HG02870 (cell line): Measurements from ENCODE around the gene NISCH.

Experiments used
- ATAC-seq: cut with Tn5 transposase; IDR thresholded peaks from one replicate; pipeline ENCODE4 v1.9.1; 2021; ENCODE audit warnings: mild to moderate bottlenecking, moderate library complexity; ENCODE audit not compliant: unreplicated experiment

Gene NISCH

DNA sequence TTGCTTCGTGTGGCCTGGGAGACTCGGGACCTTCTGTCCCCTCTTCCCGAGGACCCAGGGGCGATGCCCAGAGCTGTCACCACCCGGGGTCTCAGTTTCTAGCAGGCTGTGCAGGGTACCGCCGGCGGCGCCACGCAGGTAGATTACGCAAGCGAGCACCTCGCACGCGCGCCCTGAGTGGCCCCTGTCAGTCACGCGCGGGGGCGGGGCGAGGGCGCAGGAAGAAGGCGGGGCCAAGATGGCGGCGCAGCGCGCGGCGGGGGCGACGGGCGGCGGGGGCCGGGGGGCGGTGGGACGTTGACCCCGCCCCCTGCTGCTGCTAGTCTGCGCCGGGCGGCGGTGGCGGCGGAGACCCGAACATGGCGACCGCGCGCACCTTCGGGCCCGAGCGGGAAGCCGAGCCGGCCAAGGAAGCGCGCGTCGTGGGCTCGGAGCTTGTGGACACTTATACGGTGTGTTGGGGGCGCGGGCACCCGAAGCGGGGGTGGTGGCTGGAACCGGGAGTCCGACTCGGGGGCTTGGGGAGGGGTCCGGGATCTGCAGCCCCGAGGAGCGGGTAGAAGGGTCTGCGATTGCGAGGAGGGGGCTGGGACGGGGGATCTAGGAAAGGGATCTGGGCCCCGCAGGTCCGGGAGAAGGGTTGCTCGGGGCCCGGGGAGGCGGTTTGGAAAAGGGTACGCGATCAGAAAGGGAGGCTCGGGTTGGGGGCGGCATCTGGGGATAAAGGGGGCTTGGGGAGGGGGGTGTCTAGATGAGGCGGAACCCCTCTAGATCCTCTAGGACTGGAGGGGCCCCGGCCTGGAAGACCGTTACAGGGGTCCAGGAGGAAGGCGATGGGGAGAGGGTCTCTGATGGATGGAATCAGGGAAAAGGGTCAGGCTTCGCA, at the start of gene NISCH:
Gene NISCH (plus strand): TSS at position 322 of the 886 bp plus-strand sequence. CDS start 38 bp downstream, at position 360.
- ATAC-seq = peak; percentile 69

DNA sequence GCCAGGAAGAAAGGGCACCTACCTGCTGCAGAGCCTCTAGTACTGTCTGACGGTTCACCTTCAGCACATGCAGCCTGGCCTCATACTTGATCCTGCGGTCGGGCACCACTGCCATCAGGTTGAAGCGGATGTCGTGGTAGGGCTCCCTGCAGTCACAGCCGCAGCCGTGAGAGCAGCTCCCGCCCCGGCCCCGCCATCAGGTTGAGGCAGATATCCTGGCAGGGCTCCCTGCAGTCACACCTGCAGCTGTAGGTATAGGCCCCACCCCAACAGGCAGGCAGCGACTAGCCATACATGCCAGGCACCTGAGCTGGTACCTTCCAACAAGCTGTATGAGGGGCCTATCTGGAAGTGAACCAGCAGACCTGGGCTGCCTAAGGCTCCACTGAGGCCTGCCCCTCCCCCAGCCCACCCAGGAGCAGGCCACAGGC, 49.2 kb upstream of the NISCH start:
- no peak for ATAC-seq

DNA sequence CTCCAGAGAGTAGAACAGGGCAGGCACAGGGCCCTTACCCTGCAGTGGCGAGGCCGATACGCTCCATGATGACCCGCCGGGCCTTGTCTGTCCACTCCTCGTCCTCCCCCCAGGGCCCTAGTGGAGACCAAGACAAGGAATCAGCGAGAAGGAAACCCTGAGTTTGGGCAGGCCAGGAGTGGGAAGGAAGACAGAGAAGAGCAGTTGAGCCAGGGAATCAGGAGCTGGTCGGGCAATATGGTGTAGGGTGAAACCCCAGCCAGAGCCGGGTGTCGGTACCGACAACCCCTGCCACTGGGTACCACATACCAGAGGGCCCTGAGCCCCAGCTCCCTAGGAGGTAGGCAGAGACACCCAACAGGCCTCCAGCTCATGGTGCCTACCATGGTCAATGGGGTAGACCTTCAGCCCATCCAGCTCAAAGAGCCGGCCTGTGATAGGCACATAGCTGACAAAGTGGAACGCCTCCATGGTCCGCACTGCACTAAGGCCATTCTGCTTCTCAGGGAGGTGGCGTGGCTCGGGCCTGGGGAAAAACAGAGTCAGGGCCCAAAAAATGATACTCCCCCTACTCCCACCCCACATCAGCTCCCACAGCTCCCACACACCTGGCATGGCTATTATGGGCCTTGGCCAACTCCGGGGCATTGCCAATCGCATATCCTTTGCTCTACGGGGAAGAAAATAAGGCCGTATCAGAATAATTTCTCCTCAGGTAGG, 48.5 kb upstream of the NISCH start:
- ATAC-seq = no peak

DNA sequence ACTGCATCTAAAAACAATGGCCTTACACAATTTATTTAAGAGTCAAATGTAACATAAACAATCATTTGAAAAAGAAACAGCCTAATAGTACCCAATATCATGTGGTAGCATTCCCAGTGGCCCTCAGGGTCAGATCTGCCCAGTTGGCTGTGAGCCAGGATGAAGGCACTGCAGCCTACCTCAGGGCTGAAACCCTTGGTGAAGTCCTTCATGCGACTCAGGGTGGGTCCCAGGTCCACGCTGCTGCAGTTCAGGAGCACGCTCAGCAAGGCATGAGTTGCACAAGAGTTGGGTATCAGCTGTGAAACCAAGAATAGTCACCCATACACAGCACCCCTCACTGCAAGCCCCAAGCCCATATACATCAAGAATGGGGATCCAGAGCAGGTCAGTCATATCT, 47.6 kb upstream of the NISCH start:
- ATAC-seq = no peak

DNA sequence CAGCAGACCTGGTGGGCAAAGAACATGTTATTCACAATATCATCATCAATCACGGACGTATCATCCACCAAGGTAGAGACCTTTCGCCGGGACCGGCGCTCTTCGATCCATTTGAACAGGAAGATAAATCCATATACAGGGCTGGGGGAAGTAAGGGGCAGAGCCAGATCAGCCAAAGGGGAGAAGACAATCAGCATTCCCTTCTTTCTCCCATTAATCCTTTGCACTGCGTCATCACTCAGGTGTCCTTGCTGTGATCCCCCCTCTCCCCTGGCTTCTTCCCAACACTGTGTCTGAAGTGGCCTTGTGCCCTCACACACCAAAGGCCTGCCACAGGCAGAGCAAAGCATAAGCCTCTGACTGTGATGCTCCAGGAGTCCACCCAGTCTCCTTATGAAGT, 46.9 kb upstream of the NISCH start:
- ATAC-seq = no peak

DNA sequence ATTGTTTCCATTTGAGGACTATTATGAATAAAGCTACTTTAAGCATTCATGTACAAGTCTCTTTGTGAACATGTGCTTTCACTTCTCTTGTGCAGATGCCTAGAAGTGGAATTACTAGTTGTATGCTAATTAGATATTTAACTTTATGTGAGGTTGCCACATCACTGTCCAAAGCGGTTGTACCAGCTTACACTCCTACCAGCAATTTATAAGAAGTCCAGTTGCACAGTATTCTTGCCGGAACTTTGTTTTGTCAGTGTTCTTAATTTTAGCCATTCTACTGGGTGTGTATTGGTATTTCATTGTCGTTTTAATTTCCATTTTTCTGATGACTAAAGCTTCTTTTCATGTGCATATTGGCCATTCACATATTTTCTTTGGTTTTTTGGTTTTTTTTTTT, 39.6 kb upstream of the NISCH start:
- no peak for ATAC-seq

DNA sequence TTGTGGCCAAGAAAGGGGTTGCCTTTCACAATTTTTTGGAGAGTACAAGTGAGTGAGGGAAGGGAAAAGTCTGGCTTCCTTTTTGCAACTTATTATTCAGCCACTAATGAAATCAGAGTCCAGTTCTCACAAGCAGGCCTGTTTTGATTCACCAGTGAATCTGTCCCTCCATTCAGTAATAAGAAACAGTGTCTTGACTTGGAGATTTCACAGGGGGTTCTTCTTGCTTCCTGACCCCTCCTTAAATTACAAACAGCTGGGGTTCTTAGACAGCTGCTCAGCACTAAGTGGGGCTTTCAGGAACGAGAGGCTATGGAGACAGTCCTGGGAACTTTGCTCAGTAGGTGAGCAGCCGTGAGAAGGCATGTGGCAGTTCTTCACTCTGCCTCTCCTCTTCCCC, 35.0 kb upstream of the NISCH start:
- no peak for ATAC-seq

DNA sequence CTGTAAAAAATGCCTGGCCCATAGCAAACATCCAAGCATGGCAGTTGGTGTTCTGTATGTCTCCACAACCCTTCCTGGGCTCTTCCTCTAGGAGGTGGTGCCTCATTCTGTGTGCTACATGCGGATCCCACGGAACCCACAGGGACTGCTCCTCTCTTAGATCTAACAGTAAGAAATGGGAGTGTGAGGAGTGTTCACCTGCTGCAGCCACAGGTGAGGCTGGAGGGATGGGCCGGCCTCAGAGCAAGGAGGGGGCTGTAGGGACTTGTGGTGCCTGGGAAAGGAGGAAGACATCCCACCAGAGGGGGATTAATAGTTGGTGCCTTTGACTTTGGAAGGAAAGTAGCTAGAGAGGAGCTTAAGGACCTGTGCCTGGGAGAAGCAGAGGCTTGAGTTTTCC, 32.7 kb upstream of the NISCH start:
- no peak for ATAC-seq

DNA sequence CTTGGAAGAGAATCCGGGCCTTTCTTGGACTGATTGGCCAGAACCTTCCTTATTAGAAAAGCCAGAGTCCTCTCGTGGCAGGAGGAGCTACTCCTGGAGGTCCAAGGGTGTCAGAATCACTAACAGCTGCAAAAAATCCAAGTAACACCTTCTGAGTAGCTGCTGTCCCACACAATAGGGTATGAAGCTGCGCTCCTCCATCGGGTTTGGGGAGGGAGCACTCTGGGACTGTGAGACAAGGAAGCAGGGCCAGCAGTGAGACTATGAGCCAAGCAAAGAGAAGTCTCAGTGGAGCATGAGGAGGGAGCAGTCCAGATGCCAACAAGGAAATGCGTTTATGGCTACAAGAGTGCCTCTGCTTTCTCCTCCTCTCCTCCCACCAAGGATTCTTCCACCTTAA, 32.2 kb upstream of the NISCH start:
- no peak for ATAC-seq

DNA sequence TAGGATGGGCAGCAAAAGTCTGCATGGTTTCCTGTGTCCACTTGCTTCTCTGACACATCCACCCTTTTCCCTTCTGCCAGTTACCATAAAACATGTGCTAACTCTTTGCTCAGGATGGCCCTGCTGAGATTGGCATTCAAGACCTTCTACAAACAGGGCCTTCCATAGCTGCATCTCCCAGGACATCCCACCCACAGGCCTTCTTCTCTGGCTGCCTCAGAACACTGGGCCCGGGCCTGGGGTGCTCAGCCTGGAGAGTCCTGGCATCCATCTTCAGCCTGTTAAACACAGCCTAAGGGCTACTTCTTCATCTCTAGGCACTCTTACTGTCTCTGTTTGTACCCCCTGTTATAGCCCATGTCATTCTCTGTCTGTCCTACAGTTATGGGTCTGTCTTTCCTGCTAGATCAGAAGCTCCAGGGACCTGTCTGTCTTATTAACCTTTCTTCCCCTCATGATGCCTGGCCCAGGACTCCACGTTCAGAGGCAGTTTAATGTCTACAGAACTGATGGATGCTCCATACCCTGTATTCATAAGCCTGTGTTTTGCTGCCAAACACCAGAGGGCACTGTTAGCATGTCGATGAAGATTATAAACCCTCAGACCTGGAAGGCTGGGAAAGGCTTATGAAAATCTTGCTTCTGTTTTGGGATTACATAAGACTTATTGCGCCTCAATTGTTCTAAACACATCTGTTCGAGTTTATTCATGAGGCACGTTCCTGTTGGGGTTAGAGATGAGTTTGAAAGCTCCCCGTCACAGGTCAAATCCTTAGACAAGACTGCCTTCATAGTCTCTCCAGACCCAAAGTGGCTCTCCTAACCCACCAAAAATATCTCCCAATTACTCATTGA, 27.0 kb upstream of the NISCH start:
- no peak for ATAC-seq

DNA sequence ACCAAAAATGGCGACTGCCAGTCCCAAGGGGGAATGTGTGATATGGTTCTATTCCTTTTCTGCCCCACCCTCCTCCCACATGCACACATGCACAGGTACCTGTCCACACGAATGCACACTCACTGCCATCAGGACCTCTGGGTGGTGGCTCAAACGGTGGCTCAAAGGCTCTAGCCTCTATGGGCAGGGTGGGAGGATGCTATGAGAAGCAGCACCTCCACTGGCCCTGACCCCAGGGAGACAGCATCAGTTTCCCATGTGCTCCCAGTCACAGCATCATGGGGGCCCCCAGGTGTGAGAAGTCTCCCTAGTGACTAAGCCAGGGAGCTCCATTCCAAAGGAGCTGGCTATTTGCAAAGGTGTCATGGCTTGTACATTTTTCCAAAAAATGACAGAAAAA, 26.4 kb upstream of the NISCH start:
- ATAC-seq = no peak

DNA sequence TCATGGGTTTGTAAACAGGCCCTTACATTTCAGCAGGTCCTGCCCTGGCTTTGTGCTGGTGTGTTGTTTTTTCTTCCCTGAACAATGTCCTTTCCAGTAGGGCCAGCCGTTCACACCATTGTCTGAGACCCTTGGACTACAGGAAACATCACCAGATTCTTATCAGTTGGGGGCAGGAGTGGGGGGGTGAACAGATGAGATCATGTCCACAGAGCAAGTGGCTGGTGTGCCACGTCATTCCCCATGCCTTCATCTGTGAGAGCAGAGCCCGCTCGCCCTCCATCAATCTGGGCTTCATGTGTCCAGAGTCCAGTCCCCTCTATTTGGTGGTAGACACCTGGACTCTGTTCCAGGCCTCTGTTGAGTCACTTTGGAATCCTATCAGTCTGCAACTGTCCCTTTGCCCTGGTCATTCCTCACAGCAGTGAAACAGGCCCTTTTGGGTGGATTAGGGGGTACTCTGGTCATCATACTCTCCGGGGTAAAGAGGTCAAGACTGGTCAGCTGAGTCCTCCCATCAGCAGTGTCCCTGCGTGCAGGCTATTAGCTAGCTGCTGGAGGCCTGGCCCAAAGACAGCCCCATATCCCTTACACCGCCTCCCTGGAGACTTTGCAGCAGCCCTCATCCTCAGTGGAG, 25.5 kb upstream of the NISCH start:
- ATAC-seq = no peak

DNA sequence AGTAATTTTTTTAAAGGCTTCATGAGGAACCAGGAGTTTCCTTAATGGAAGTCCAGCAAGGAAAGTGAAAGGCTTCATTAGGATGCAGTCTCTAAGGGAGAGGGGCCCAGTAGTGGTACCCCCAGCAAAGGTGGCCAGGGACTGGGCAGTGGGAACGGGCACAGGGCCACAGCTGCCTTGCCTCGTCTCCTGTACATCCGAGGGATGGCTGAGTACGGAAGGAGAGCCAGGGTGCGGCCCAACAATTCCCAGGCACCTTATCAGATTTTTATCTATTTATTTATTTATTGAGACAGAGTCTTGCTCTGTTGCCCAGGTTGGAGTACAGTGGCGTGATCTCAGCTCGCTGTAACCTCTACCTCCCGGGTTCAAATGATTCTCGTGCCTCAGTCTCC, 25.0 kb upstream of the NISCH start:
- no peak for ATAC-seq

DNA sequence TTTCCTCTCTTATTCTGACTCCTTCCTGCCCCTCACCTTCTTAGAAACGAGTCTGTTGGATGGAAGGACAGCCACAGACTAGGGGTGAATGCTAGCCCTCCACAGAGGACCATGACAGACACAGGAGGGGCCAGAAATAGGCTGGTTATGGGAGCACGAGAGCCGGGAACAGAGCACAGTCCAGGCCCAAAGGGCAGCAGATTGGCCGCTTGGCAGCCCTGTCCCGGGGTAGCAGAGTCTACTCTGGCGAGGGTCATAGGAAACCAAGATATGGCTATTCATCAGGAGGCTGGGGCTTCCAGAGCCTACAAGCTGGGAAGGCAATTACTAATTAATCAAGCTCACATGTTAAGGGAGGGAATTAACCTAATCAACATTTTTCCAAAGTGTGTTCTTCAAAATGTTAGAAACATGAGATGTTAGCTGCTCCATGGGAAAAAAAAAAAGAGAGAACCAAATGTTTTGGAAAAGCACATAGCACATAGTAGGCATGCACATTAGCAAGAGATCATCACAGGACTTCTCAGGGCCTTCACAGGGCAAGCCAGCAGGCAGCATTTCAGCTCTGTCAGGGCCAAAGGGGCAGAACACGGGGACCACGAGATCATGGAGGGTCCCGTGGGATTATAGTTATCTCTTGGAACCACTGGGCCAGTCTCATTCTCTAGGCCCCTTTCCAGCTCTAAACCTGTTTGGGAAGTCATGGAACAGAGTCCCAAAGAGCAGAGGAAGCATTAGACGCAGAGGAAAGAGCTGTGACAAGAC, 23.8 kb upstream of the NISCH start:
- ATAC-seq = no peak

DNA sequence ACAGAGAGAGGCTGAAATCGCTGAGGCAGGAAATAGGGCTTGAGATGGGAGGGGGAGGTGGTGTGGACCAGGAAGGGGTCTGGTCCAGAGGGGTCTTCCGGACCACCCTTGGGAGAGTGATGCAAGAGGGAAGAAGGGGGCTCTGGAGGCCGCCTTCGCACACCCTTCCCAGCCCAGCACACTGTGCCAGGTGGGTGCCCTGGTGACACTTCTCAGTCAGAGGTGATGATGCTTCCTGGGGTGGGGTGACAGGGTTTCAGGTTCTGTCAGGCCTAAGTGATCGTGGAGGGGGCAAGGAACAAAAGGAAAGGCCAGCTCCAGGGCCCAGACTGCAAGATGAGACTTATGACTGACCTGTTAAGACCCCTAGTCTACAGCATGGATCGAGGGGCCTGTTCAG, 23.2 kb upstream of the NISCH start:
- no peak for ATAC-seq

DNA sequence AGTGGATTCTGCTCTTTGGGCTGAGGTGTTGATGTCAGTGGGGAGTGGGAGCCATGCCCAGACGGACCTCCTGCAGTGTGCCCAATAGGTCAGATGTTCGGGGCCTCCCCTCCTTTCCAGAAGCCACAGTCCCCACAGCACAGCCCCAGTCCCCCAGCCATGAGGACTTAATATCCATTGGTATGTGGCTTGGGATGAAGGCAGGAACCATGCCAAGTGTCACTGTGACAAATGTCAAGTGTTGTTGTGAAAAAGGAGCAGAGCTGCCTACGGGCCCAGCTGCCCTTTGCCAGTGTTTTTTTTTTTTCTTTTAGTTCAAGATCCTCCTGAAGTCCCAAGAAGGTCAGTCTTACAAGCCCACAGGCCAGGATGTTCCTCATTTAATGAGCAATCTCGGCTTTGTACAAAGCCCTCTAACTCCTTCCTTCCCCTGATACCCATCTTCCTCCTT, 22.7 kb upstream of the NISCH start:
- no peak for ATAC-seq

DNA sequence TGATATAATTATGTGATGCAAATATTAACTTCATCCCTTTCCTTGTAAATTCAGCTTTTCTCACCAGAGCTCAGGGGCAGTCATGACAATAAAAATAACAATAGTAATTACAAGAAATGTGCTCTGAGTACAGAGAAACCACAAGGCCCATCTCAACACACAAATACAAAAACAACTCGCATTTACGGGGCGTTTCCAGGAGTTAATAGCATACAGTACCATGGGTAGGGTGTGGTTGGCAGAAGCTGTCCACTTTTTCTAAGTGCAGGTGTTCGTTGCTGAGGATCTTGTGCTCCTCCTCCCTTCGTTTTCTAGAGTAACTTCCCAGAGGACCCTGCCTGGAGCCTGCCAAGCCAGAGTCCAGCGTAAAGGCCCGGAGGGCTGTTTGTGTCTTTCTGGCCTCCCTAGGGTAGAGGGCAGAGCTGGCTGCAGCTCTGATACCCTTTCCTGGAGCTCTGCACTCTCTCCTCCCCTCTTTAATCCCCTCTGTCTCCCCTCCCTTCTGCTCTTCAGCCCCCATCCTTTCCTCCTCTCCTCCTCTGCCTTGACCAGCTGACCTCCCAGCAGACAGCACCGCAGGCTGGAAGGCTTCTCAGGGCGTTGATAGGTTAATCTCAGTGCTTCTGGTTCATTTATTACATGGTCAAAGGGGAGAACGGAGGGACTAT, 21.9 kb upstream of the NISCH start:
- ATAC-seq = no peak

DNA sequence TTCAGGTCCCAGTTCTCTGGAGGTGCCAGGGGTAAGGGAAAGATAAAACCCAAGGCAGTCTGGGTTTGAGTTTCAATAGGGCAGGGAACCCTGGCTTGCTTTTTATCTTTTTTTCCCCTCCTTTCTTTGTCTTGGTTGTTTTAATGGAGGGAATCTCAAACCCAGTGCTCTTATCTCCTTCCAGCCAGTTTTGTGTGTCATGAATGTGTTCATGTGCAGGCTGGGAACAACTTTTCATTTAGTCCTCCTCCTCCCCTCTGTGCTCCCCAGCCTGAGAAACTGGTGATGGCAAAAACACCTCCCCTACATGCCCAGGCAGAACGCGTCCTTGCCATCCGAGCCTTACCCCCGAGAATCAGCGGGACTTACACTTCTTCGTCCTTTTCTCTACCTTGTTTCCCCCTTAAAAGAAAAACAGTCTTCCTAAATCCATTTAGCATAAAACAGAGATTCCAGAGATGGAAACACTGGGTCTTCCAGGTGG, 21.4 kb upstream of the NISCH start:
- ATAC-seq = no peak

DNA sequence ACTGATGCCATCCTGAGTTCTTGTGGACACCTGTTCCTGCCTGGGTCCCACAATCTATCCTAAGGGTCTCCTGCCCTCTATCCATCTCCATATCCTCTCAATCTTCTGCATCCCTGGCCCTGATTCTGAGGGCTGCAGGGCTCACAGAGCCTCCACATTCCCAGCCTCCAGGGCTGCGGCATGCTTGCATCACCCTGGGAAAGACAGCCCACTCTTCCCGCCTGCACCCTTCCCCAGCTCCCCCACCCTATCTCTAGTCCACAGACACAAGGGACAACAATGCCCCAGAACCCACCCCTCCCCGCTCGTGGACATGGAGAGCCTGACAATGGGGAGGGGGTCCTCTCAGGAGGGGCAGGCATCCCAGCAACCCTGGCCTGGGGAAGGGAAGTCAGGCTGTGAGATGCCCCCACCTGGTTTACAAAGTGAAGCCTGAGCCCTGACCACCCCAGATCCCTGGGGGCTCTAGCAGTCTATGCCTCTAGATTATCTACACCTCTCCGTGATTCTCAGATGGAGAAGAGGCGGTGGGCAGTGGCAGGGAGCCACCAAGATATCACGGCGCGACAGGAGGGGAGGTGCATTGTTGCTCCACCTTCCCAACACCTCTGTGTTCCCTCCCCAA, 20.8 kb upstream of the NISCH start:
- no peak for ATAC-seq
